Midbrain (tissue), 1 donor: ENCODE results near the gene NANP.
"Not testable (repeated sequence)": the region's sequence is repeated elsewhere in the genome, so short reads cannot be mapped to it uniquely, and the experiment has no call there.

Experiments used
- DNase-seq: peaks from one replicate; lab custom pipeline; 2025; lab: John Stamatoyannopoulos, UW

NANP gene

GRCh38 chr20:25623736-25624499 is at the start of gene NANP:
Gene NANP (minus strand): TSS chr20:25624014. CDS start chr20:25623948, 66 bp downstream.
- DNase-seq = peak; percentile 95

GRCh38 chr20:25672659-25673235 is 48.9 kb upstream of the NANP start:
- DNase-seq = no peak

GRCh38 chr20:25669826-25670422 is 46.1 kb upstream of the NANP start:
- no peak for DNase-seq

- DNase-seq = no peak
Observed at GRCh38 chr20:25668446-25668845, 44.6 kb upstream of the NANP start.

GRCh38 chr20:25659999-25660398 is 36.2 kb upstream of the NANP start:
- DNase-seq = no peak

- DNase-seq = no peak
Observed at GRCh38 chr20:25654487-25654886, 30.7 kb upstream of the NANP start.

- not testable (repeated sequence) for DNase-seq
Observed at GRCh38 chr20:25652866-25653265, 29.1 kb upstream of the NANP start.

GRCh38 chr20:25644814-25645213 is 21.0 kb upstream of the NANP start:
- no peak for DNase-seq

GRCh38 chr20:25643716-25644115 is 19.9 kb upstream of the NANP start:
- no peak for DNase-seq

- DNase-seq = no peak
Observed at GRCh38 chr20:25637247-25637646, 13.4 kb upstream of the NANP start.

GRCh38 chr20:25632940-25633790 is 9.4 kb upstream of the NANP start:
- no peak for DNase-seq

GRCh38 chr20:25630615-25631014 is 6.8 kb upstream of the NANP start:
- not testable (repeated sequence) for DNase-seq

GRCh38 chr20:25629816-25630499 is 6.1 kb upstream of the NANP start:
- no peak for DNase-seq

GRCh38 chr20:25626779-25627178 is 3.0 kb upstream of the NANP start:
- no peak for DNase-seq

GRCh38 chr20:25624500-25624939 is 706 bp upstream of the NANP start:
- no peak for DNase-seq

- peak; percentile 15 for DNase-seq
Observed at GRCh38 chr20:25623225-25623735, 534 bp downstream of the NANP start.

GRCh38 chr20:25622450-25623224 is 1.2 kb downstream of the NANP start:
- no peak for DNase-seq

GRCh38 chr20:25622049-25622448 is 1.8 kb downstream of the NANP start:
- DNase-seq = no peak

GRCh38 chr20:25619514-25619913 is 4.3 kb downstream of the NANP start:
- no peak for DNase-seq

- no peak for DNase-seq
Observed at GRCh38 chr20:25608774-25609173, 15.0 kb downstream of the NANP start.
